Epidermal melanocyte (primary cell): ENCODE data around the gene KANSL1L.
A peak's percentile ranks its signal among the peaks of the same experiment; 100 is the strongest.

ENCODE experiments used
- DNase-seq: peaks from one replicate; pipeline ENCODE4 v3.0.0; 2011; ENCODE audit warnings: low spot score; ENCODE audit not compliant: insufficient read length

The KANSL1L gene

DNA sequence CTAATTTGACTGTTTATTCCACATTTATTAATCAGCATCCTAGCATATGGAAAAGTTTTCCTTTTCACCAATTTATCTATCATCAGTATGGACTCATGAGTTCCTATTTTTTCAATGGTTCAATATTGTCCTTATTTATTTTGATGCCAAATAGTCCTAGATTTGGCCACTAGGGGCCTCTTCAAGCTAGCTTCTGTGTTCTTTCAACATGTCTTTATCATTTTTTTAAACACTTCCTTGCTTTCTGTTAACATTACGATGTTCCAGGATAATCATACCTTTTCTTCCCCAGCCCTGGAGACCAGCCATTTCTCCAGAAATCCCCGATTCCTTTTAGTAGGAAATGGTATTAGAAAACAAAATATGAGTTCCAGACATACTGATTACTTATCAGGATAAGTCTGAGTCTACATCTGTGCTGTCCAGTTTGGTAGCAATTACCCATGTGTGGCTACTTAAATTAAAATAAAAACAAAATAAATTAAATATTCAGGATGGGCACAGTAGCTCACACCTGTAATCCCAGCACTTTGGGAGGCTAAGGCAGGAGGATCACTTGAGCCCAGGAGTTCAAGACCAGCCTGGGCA, 98.2 kb downstream of the KANSL1L start:
- peak; percentile 19 for DNase-seq

DNA sequence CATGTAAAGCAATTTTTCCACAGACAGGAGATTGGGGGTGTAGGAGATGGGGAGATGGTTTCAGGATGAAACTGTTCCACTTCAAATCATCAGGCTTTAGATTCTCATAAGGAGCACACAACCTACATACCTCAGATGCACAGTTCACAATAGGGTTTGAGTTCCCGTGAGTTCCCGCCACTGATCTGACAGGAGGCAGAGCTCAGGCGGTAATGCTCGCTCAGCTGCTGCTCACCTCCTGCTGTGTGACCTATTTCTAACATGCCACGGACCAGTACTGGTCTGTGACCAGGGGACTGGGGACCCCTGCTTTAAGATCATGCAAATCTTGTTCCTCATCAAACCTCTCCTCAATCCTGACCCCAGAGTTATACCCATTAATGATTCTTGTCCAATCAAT, 98.7 kb downstream of the KANSL1L start:
- DNase-seq, result no peak

DNA sequence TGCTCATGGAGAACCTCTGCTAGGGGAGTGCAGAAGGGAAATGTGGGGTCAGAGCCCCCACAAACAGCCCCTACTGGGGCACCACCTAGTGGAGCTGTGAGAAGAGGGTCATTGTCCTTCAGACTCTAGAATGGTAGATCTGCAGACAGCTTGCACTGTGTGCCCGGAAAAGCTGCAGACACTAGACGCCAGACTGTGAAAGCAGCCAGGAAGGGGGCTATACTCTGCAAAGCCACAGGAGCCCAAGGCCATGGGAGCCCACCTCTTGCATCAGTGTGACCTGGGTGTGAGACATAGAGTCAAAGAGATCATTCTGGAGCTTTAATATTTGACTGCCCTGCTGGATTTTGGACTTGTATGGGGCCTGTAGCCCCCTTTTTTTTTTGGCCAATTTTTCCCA, 107.9 kb downstream of the KANSL1L start:
- DNase-seq, result no peak

DNA sequence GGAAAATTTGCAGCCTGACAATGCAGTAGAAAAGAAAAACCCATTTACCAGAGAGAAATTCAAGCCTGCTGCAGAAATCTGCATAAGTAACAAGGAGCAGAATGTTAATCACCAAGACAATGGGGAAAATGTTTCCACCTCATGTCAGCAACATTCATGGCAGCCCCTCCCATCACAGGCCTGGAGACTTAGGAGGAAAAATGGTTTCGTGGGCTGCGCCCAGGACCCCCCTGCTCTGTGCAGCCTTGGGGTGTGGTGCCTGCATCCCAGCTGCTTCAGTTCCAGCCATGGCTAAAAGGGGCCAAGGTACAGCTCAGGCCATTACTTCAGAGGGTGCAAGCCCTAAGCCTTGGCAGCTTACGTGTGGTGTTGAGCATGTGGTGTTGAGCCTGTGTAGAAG, 115.4 kb downstream of the KANSL1L start:
- DNase-seq, result no peak

DNA sequence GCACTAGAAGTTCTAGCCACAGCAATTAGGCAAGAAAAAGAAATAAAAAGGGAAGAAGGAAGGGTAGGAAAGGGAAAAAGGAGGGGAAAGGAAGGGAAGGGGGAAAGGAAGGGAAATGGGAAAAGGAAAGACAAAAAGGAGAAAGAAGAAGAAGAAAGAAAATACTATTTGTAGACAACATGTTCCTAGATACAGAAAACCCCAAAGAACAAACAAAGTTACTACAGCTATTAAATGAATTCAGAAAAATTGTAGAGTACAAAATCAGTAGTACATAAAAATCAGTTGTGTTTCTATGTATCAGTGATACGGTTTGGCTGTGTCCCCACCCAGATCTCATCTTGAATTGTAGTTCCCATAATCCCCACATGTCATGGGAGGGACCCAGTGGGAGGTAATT, 116.5 kb downstream of the KANSL1L start:
- DNase-seq, result no peak

DNA sequence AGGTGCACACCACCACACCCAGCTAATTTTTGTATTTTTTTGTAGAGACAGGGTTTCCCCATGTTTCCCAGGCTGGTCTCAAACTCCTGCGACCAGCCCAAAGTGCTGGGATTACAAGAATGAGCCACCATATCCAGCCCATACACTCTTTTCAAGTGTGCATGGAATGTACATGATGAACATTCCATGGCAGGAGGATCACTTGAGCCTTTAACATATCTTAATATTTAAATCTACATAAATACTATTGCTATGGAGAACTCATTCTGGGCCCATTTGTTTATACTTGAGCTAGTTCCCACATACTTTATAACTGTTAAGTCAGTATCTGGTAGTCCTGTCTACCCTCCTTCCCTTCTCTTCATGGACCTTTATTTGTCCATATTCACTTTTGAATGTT, 120.3 kb downstream of the KANSL1L start:
- no peak for DNase-seq

DNA sequence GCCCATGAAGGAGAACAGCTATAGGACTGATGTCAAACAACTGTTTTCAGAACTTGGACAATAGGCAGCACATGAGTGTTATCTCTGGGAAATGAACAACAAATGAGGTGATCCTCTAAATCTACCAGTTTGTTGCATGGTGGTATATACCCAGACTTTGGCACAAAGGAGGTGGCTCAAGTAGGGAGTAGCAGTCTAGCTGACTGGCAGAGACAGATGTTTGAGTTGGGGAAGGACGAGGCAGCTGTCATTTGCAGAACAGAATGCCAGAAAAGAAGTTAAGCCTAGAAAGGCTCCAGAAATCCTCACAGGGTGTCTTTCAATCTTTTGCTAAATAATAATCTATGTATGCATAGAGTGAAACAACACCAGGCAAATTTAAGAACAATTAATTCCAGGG, 121.4 kb downstream of the KANSL1L start:
- DNase-seq, result no peak

DNA sequence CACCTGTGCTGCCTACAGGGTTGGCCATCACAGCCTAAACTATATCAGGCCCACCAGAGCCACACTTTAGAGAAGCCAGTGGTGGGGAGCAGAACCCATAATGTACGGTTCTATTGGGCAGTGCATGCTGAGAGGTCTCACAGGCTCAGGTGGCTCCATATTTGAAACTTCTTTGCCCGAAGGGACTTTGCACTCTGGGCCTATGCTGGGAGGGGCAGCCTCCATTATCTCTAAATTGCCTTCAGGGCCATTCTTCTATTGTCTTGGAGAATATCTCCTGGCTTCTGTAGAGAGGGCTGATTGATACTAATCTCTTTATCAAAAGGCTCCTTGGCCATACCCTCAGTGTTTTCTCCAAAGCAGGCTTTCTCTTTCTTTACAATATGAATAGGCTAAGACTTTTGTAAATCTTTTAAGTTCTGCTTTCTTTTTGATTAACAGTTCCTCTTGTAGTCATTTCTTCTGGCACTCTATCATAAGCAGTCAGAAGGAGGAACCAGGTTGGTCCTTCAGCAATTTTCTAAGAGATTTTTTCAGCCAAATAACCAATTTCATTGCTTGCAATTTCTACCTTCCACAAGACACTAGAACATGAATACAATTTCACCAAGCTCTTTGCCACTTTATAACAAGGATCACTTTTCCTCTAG, 124.2 kb downstream of the KANSL1L start:
- no peak for DNase-seq

DNA sequence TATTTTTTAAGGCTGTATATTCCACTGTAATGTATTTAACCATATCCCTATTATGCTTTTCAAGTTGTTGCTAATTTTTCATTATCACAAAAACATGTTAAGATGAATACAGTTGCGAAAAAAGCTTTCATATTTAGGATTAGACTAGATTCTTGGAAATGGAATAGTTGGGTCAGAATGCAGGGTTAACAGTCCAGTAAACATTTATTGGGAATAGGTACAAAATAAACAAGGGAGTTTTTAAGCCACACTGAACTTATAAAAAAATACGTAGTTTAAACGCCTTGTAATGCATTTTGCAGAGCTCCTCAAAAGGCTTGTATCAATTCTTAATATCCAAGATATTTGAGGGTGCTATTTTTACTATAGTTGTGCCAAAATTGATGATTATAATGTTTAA, 133.1 kb downstream of the KANSL1L start:
- no peak for DNase-seq

DNA sequence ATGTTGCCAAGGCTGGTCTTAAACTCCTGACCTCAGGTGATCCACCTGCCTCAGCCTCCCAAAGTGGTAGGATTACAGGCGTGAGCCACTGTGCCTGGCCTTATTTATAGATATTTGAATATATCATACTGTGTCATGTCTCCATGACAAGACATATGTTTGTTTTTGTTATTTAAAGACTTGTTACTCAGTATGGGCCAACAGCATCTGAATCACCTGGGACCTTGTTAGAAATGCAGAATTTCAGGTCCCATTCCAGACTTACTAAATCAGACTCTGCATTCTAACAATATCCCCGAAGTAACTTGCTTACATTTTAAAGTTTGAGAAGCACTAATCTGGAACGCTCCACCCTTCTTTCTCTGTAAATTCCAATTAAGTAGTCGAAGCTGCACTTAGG, 135.5 kb downstream of the KANSL1L start:
- DNase-seq, result no peak

DNA sequence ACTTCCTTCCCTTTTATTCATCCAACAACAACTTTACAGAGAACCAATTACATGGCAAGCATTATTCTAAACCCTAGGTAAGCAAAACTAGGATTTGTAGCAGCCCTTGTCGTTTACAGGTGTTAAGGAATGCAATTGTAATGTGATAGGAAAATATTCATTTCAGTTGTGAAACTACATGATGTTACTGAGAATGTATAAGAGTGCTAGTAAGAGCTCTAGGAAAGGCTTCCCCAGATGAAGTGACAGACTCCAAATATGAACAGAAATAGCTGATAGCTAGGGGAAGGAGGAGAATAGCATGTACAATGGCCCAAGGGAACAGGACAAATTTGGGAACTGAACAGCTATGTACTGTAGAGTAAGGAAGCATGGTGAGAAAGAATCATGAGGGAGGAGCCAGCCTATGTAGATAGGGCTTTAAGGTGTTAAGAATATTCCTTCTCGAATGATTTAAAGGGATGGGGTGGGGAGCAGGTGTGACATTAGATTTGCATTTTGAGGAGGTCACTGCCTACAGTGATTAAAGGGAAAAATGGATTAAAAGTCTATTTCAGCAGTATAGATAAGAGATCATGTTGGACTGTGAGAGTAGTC, 137.0 kb downstream of the KANSL1L start:
- DNase-seq, result no peak

DNA sequence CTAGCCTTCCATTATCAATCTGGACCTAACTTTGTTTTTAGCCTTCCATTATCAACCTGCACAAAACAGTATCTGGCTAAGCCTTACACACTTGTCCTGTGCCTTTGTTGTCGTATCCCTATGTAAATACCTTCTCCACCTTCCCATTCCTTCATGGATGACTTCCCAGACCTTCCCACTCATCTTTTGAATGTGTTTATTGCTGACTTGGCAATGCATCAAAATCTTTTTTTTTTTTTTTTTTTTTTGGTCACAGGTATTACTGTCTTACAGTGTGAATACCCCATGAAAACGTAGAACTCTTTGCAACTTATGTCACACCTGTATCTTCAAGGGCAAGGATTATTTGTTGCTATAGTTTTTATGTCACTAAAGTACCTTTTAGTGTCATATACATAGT, 143.0 kb downstream of the KANSL1L start:
- no peak for DNase-seq

DNA sequence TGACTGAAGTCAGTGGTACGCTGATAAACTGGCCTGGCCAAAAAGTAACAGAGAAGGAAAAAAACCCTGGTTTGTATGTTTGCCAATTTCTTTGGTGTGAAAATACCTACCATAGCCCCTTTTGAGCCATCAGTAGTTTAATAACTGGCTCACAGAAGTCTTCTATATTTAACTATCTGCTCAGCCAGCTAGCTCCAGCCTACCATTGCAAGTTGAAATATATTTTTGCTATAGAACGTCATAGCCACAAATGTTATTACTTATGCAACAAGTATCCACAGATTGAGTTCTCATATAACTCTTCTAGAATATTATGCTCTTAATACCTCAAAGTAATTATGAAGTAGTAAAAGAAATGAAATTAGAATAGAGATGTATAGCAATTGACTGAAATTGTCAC, 143.6 kb downstream of the KANSL1L start:
- no peak for DNase-seq

DNA sequence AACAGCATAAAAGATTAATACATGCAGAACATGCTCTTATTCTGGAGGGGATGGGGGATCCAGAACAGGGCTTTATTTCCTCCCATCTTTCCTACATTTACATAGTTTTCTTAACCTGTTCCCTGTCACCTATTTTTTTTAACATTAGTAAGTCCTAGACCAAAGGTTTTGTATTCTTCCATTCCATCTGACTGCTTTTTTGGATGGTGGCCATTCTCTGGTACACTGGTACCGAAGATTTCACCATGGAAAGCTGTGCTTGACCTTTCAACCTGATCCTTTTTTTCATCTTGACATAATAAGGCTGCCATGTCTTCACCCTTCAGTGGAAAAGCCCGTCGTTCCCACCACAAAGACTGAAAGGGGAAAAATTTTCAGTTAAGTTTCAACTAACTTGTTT, 148.4 kb downstream of the KANSL1L start:
- DNase-seq, result no peak

DNA sequence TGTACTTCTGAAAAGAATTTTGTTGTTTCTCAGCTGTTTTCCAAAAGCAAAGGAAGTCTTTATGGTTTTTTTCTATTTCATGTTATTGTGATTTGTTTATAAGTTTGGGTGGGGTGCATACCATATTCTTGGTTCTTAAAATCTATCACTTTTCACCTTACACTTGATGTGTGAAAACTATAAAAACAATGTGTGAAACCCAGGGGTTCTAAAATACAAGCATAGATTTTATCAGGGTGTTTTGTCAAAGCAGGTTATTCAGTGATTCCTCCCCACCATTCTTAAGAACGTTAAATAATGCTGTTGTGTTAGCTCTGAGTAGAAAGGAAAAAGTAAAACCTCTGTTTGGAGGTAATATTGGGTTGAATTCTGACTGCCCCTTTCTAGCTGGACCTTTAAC, 151.1 kb downstream of the KANSL1L start:
- no peak for DNase-seq

DNA sequence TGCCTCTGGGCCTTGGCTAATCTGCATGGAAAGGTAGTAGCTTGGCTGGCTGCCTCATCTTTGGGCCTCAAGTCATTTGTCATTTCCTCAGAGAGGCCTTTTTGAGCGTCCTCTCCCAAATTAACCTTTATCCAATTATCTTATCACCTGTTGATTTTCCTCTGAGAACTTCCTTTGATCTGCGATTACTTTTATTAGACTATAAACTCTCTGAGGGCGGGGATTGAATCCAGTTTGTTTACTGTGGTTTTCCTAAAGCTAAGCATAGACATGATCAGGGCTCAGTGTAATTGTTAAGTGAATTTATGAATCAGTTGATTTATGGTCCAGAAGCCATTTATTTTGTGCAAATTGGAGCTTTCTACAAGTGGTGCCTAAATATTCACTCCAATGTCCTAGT, 161.3 kb downstream of the KANSL1L start:
- no peak for DNase-seq

DNA sequence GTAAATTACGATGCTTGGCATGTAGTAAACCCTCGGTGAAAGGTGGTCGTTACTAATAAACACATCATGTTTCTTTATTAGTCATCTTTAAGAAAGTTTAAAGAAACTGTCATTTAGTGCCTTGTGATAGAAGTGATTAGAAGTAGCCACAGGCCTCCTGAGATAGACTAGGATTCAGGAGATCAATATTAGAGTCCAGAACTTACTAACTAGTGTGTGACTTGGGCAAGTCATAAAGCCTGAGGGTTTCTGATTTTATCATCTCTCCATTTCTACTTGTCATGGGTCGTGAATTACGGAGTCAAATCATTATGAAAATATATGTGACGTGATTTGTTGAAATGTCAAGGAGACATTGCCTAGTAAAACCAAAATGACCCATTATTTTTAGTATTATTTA, 162.1 kb downstream of the KANSL1L start:
- DNase-seq, result no peak

DNA sequence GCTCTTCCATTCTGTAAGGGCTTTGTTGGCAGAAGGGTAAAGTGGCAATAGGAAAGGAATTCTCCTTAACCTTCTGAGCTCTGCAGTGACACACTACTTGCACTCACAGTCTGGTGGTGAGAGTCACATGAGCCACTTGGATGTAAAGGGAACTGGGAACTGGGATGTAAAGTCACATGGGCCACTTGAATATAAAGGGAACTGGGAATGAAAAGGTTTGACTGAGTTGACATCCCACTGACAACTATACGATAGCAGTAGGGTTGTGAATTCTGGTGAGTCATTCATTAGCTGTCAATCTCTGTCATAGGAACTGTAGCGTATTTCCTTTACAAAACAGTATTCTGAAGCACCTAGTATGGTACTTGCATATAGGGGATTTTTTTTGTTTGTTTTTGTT, 163.3 kb downstream of the KANSL1L start:
- DNase-seq, result no peak

DNA sequence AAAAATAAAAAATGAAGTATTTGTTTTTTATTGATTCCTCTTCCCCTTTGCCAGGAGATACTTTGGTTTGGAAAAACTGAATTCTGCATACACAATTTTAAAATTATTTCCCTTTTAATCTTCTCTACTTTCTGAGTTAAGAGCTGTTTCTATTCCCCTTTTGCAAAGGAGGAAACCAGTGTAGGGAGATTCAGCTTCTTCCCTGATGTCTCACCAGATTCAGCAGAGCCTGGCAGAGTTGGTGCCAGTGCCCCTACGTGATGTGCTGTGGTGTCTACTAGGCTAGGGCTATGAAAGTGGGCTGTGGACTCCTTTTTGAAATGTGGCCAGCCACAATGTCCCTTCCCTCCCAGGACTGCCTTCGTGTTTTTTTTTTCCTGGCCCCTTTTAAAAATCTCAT, 166.3 kb downstream of the KANSL1L start:
- no peak for DNase-seq

DNA sequence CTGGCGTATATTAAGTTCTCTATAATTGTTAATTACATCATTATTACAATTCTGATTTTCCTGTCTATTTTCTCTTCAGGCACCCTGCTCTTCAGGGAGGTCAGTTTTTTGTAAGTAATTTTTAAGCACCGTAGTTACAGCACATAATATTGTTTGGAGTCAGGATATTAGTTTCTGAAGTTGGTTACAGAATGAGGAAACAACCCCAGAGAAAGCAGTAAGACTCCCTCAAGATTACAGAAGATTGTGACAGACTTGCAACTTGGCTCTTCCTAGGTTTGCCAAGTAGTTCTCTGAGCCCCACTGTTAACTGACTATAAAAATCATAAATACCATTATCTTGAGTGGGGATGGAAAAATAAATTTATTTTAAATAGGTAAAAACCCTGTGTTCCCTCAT, 167.8 kb downstream of the KANSL1L start:
- no peak for DNase-seq

DNA sequence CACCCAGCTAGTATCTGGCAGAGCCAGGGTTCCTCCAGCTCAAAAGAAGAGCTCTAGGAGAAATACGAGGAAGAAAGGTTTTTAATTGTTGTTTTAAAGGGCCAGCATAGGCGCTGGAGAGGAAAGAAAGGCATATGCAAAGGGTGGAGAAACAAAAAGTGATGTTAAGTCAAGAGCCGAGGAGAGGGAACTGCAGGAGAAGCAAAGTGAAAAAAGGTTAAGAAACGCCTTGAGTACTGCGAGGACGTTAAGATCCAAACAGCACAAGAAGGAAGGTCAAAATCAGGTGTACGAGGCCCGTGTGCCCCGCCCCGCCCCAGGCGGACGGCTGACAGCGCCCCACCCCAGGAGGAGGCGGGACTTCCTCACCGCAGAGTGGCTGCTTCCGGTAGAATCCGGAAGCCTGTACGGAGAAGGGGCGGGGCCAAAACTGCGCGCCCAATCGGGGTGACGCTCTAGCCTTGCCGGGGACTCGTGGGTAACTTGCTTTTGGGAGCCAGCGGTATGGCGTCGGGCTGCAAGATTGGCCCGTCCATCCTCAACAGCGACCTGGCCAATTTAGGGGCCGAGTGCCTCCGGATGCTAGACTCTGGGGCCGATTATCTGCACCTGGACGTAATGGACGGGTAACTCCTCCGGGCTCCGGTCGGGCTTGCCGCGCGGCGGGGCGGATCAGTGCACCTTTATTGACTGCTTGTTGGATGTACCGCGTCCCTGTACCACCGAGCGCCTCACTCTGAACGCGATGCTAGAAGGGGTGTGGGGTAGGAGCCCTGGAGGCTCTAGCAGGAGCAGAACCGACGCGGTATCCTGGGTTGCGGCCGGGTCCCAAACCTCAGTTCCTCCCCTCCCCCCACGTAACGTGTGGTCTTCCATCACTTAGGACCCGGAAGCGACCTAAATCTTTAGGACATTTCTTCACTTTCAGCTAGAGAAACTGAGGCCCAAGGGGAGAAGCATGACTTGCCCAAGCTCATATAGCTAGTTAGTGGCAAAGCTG, 168.8 kb downstream of the KANSL1L start, which contains the start of gene RPE:
Gene RPE (plus strand): TSS at position 481 of the 1,000 bp plus-strand sequence. CDS start 24 bp downstream, at position 505.
- DNase-seq, result peak; percentile 68
